ENCODE measurements around the gene TMEM108. TPM values are rescaled to one million over a fixed set of nuclear protein-coding genes. Genes with fewer than 3 reads are reported as not detected.

TMEM108 gene
- total RNA-seq, 1 experiment from 2014 or later = not detected

DNA sequence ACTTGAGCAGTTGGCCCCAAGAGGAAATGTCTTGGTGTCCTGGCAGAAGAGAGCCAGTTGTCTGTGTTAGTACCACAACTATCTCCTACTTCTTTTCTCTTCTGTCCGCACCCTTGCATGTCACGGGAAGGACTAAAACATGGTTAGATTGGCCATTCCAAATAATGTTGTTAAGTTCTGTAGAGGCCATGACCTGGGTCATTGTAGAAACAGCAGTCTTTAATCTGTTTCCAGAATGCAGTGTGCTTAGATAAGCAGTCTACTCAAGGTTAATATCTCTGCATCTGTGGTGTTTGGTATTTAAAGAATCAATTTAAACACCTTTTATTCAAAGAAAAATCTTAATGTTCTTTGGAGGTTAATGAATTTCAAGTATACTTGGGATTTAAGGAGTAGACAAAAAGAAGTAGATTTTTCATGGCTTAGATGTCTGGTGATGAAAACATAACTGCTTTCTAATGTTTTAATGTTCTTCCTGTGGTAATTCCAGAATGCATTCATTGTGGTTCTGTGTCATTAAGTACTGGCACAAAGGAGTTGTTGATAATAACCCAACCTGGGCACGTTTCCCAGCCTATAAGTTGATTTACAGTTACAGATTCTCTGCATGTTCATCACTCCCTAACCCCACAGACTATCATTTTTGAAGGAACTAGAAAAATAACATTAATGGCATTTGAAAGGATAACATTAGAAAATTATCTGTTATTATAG is 58.9 kb downstream of the TMEM108 start:
- no peak for DNase-seq (ENCODE audit: unreplicated experiment)
- BruUV-seq (replicated peaks) = no TSS peak
- no peaks in the 10 kb centered on the region for H3K36me3 Mint-ChIP-seq (ENCODE audit: insufficient read depth, unreplicated experiment)
- ChIA-PET POLR2A (no interaction called here), CTCF (no interaction called here)
- no peak overlapping the region for H3K27ac Mint-ChIP-seq (ENCODE audit: low read depth, unreplicated experiment)
- no peaks in the 10 kb centered on the region for H3K27me3 Mint-ChIP-seq (ENCODE audit: insufficient read depth, unreplicated experiment)
- no peaks in the 10 kb centered on the region for H3K9me3 Mint-ChIP-seq (ENCODE audit: unreplicated experiment)
- no peaks in the 10 kb centered on the region for H3K4me1 Mint-ChIP-seq (ENCODE audit: insufficient read depth, unreplicated experiment)
- H3K4me3 Mint-ChIP-seq (ENCODE audit: unreplicated experiment) = no peak overlapping the region
- intact Hi-C loops (cut with micrococcal nuclease) = no loop called here
- TF ChIP-seq, protein P1, sequence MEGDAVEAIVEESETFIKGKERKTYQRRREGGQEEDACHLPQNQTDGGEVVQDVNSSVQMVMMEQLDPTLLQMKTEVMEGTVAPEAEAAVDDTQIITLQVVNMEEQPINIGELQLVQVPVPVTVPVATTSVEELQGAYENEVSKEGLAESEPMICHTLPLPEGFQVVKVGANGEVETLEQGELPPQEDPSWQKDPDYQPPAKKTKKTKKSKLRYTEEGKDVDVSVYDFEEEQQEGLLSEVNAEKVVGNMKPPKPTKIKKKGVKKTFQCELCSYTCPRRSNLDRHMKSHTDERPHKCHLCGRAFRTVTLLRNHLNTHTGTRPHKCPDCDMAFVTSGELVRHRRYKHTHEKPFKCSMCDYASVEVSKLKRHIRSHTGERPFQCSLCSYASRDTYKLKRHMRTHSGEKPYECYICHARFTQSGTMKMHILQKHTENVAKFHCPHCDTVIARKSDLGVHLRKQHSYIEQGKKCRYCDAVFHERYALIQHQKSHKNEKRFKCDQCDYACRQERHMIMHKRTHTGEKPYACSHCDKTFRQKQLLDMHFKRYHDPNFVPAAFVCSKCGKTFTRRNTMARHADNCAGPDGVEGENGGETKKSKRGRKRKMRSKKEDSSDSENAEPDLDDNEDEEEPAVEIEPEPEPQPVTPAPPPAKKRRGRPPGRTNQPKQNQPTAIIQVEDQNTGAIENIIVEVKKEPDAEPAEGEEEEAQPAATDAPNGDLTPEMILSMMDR (IDR thresholded peaks at IDR 0.05; ENCODE audit: unreplicated experiment) = no peak

GRCh38 chr3:133103706-133104105 is 65.5 kb downstream of the TMEM108 start:
- ChIA-PET CTCF (no interaction called here), POLR2A (no interaction called here)
- Mint-ChIP-seq H3K27me3 (ENCODE audit: insufficient read depth, unreplicated experiment) (no peaks in the 10 kb centered on the region), H3K27ac (ENCODE audit: low read depth, unreplicated experiment) (no peak overlapping the region), H3K4me3 (ENCODE audit: unreplicated experiment) (no peak overlapping the region), H3K4me1 (ENCODE audit: insufficient read depth, unreplicated experiment) (peaks cover 8% of the 10 kb centered on the region), H3K36me3 (ENCODE audit: insufficient read depth, unreplicated experiment) (no peaks in the 10 kb centered on the region), H3K9me3 (ENCODE audit: unreplicated experiment) (no peaks in the 10 kb centered on the region)
- no TSS peak for BruUV-seq (replicated peaks)
- intact Hi-C loops (cut with micrococcal nuclease) = no loop called here
- TF ChIP-seq, protein P1 (IDR thresholded peaks at IDR 0.05; ENCODE audit: unreplicated experiment) = no peak
- no peak for DNase-seq (ENCODE audit: unreplicated experiment)

DNA sequence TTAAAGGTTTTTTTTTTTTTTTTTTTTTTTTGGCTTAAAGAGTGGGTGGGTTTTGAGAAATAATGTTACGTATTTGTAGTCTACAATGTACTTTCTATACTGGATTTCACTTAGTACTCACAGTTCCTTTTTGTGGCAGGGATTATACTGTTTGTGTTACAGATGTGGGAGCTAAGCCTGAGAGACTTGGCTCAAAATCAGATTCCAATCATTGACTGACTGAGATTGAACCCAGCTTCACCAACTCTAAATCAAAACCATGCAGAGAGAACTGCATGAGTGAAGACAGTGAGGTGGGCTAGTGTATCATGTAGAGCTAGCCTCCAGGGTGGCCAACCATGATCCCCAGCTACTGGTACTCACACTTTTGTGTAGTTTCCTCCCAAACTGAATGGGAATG is 68.0 kb downstream of the TMEM108 start:
- H3K27me3 Mint-ChIP-seq (ENCODE audit: insufficient read depth, unreplicated experiment) = peaks cover 8% of the 10 kb centered on the region
- no TSS peak for BruUV-seq (replicated peaks)
- intact Hi-C loops (cut with micrococcal nuclease) = no loop called here
- no peak overlapping the region for H3K4me3 Mint-ChIP-seq (ENCODE audit: unreplicated experiment)
- H3K9me3 Mint-ChIP-seq (ENCODE audit: unreplicated experiment) = no peaks in the 10 kb centered on the region
- peaks cover 8% of the 10 kb centered on the region for H3K4me1 Mint-ChIP-seq (ENCODE audit: insufficient read depth, unreplicated experiment)
- TF ChIP-seq, protein P1 (IDR thresholded peaks at IDR 0.05; ENCODE audit: unreplicated experiment) = no peak
- DNase-seq (ENCODE audit: unreplicated experiment) = no peak
- POLR2A ChIA-PET = no interaction called here
- H3K27ac Mint-ChIP-seq (ENCODE audit: low read depth, unreplicated experiment) = no peak overlapping the region
- CTCF ChIA-PET = interaction anchor here (0.7 kb wide), 2 partner anchors 15 to 271 kb away, joined by 3 read pairs; no protein-coding TSS in a partner anchor
- no peaks in the 10 kb centered on the region for H3K36me3 Mint-ChIP-seq (ENCODE audit: insufficient read depth, unreplicated experiment)

DNA sequence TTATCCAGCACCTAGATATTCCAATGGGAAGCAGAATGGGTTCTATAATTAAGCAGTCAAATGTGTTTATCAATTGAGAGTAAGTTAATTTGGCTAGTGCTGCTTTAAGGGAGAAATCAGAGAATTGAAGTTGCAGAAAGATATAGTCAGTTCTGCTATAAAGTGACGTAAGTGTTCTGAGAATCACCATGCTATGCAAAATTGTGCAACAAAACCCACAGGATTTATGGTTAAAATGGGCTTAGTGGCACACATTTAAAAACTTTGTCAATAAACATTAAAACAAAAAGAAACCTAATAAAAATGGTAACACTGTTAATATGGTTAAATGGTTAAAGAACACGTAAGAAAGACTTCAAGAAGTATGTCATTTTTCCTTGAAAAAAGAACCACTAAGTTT is 74.5 kb downstream of the TMEM108 start:
- H3K27ac Mint-ChIP-seq (ENCODE audit: low read depth, unreplicated experiment) = no peak overlapping the region
- CTCF ChIA-PET = no interaction called here
- no TSS peak for BruUV-seq (replicated peaks)
- intact Hi-C loops (cut with micrococcal nuclease) = no loop called here
- H3K4me3 Mint-ChIP-seq (ENCODE audit: unreplicated experiment) = no peak overlapping the region
- POLR2A ChIA-PET = no interaction called here
- H3K9me3 Mint-ChIP-seq (ENCODE audit: unreplicated experiment) = no peaks in the 10 kb centered on the region
- H3K27me3 Mint-ChIP-seq (ENCODE audit: insufficient read depth, unreplicated experiment) = peaks cover 16% of the 10 kb centered on the region
- TF ChIP-seq, protein P1 (IDR thresholded peaks at IDR 0.05; ENCODE audit: unreplicated experiment) = no peak
- DNase-seq (ENCODE audit: unreplicated experiment) = peak; percentile 41
- no peaks in the 10 kb centered on the region for H3K36me3 Mint-ChIP-seq (ENCODE audit: insufficient read depth, unreplicated experiment)
- peaks cover under 1% of the 10 kb centered on the region for H3K4me1 Mint-ChIP-seq (ENCODE audit: insufficient read depth, unreplicated experiment)
